K562 (cell line): Measurements from ENCODE around the gene NT5E. TPM values are rescaled to one million over a fixed set of nuclear protein-coding genes. Genes with fewer than 3 reads are reported as not detected.

Experiments
- ATAC-seq: fragments of 200-7000 bp; cut with Tn5 transposase; 3 replicates; pipeline ENCODE4 v1.9.1; 2020; ENCODE audit warnings: moderate library complexity
- BruUV-seq: library from RNA; stranded (reverse); fragments of 400-500 nt; replicated peaks from 2 replicates; lab custom pipeline; 2021; lab: Mats Ljungman, UMichigan
- CTCF ChIA-PET: fragments of 300-600 bp; formaldehyde crosslinking; extraction: SDS; loops from one replicate; lab custom pipeline; 2021; ENCODE audit warnings: low intra/inter-chr PET ratio; lab: Yijun Ruan, JAX
- POLR2A ChIA-PET: fragments of 300-600, 350-650 bp; sonication (Branson Sonifier 250); formaldehyde crosslinking; extraction: SDS; loops from one replicate; lab custom pipeline; 2021; ENCODE audit warnings: antibody characterized with exemption, inconsistent platforms; lab: Yijun Ruan, JAX
- DNase-seq, 4 experiments: peaks; one replicate each; pipeline versions ENCODE4 v3.0.0 to v3.0.0-alpha.2; 2011 to 2018; ENCODE audit warnings: low spot score in 3 of 4, mixed read lengths in 3 of 4; ENCODE audit errors: extremely low read depth in 1 of 4
- FAIRE-seq: peaks from 2 replicates; lab custom pipeline; 2011; peaks lifted over from hg19 to GRCh38; lab: Jason Lieb, UNC
- H2AFZ ChIP-seq: 2 replicates; pipeline ENCODE4 v1.6.0; 2011; ENCODE audit warnings: low read depth, low read length, control low read depth, inconsistent platforms
- H3K27ac ChIP-seq: fragments of 200-600 bp; 3 replicates; pipeline ENCODE4 v1.8.0; 2011; ENCODE audit warnings: low read depth, mild to moderate bottlenecking, control low read depth, inconsistent platforms, low read length, moderate library complexity, mixed read lengths; ENCODE audit errors: extremely low read depth
- H3K27me3 ChIP-seq, 2 experiments: fragments of 300-600 bp in 1 of 2; 2 replicates in 1 of 2; 3 replicates in 1 of 2; pipeline versions ENCODE4 v1.6.0 to v1.8.0; 2011; ENCODE audit warnings: inconsistent platforms in 2 of 2, low read length in 2 of 2, mild to moderate bottlenecking in 1 of 2, mixed read lengths in 1 of 2, moderate library complexity in 1 of 2; ENCODE audit not compliant: control insufficient read depth in 2 of 2, insufficient read depth in 2 of 2
- H3K36me3 ChIP-seq: fragments of 300-600 bp; 3 replicates; pipeline ENCODE4 v1.8.0; 2011; ENCODE audit warnings: mild to moderate bottlenecking, low read length, inconsistent platforms; ENCODE audit not compliant: control insufficient read depth, insufficient read depth
- H3K4me1 ChIP-seq, 2 experiments: fragments of 200-600 bp in 1 of 2; replicated peaks in 1 of 2; 2 replicates in 1 of 2; 3 replicates in 1 of 2; pipeline versions ENCODE4 v1.5.1 to v1.8.0; 2011; ENCODE audit warnings: inconsistent platforms in 2 of 2, low read length in 2 of 2, mild to moderate bottlenecking in 1 of 2, mixed read lengths in 1 of 2, moderate library complexity in 1 of 2; ENCODE audit not compliant: control insufficient read depth in 2 of 2, insufficient read depth in 2 of 2
- H3K4me2 ChIP-seq: 2 replicates; pipeline ENCODE4 v1.6.1; 2011; ENCODE audit warnings: low read length, control low read depth, inconsistent platforms, mixed read lengths; ENCODE audit not compliant: insufficient read depth
- H3K4me3 ChIP-seq: fragments of 200-600 bp; sonication (generic), shearing (Covaris generic); 2 replicates; pipeline ENCODE4 v1.5.1; 2016; ENCODE audit warnings: control low read depth, inconsistent platforms
- H3K79me2 ChIP-seq: fragments of 200-600 bp; 3 replicates; pipeline ENCODE4 v1.8.0; 2011; ENCODE audit warnings: low read length, inconsistent platforms; ENCODE audit not compliant: control insufficient read depth, insufficient read depth
- H3K9ac ChIP-seq, 2 experiments: 2 replicates each; pipeline versions ENCODE4 v1.6.0 to v1.6.1; 2011; ENCODE audit warnings: low read depth in 2 of 2, low read length in 2 of 2, control low read depth in 1 of 2, inconsistent platforms in 1 of 2, mild to moderate bottlenecking in 1 of 2, mixed read lengths in 1 of 2; ENCODE audit not compliant: insufficient read depth in 1 of 2
- H3K9me1 ChIP-seq: one replicate; pipeline ENCODE4 v1.6.0; 2011; ENCODE audit warnings: inconsistent platforms, mild to moderate bottlenecking, low read length, moderate library complexity; ENCODE audit not compliant: control insufficient read depth, insufficient read depth
- H3K9me3 ChIP-seq: replicated peaks from 2 replicates; pipeline ENCODE4 v1.5.1; 2011; ENCODE audit warnings: low read depth, low read length, inconsistent platforms; ENCODE audit not compliant: control insufficient read depth, insufficient read depth
- H4K20me1 ChIP-seq: replicated peaks from 2 replicates; pipeline ENCODE4 v1.6.1; 2011; ENCODE audit warnings: low read length, inconsistent platforms, mixed read lengths; ENCODE audit not compliant: control insufficient read depth, insufficient read depth
- AFF1 ChIP-seq, 2 experiments: fragments of 450-650 bp; IDR thresholded peaks; 2 replicates each; pipeline ENCODE4 v1.6.1; 2018; ENCODE audit warnings: mild to moderate bottlenecking in 2 of 2, low read depth in 1 of 2; ENCODE audit not compliant: partially characterized antibody in 2 of 2
- ATF6 ChIP-seq: sonication (generic); formaldehyde crosslinking; IDR thresholded peaks from 2 replicates; pipeline ENCODE4 v1.4.0; 2020; ENCODE audit warnings: mild to moderate bottlenecking, missing genetic modification reagents
- BCOR ChIP-seq: fragments of 450-650 bp; IDR thresholded peaks from 2 replicates; pipeline ENCODE4 v1.6.1; 2016
- CAMTA2 ChIP-seq: fragments of 250-450 bp; sonication (Bioruptor Pico); conservative IDR thresholded peaks from 2 replicates; pipeline ENCODE4 v1.5.1; 2022
- ETV5 ChIP-seq: sonication (generic); formaldehyde crosslinking; IDR thresholded peaks from 2 replicates; pipeline ENCODE4 v1.4.0; 2020; ENCODE audit warnings: low read depth, mild to moderate bottlenecking, missing genetic modification reagents
- HDGF ChIP-seq: fragments of 450-650 bp; IDR thresholded peaks from 2 replicates; pipeline ENCODE4 v1.6.1; 2016
- KDM1A ChIP-seq, 2 experiments: fragments of 450-650 bp; IDR thresholded peaks; 2 replicates each; pipeline ENCODE4 v1.6.1; 2016; ENCODE audit warnings: mild to moderate bottlenecking in 2 of 2
- NR2C2 ChIP-seq, 2 experiments: fragments of 200-800 bp in 1 of 2; sonication (Bioruptor generic) in 1 of 2; sonication (generic) in 1 of 2; formaldehyde crosslinking in 1 of 2; IDR thresholded peaks; 2 replicates each; pipeline versions ENCODE4 v1.6.1 to v1.8.0; 2016 to 2022; ENCODE audit warnings: mild to moderate bottlenecking in 1 of 2, missing compliant biosample characterization in 1 of 2, missing genetic modification characterization in 1 of 2, missing genetic modification reagents in 1 of 2
- RAD51 ChIP-seq: fragments of 450-650 bp; IDR thresholded peaks from 2 replicates; pipeline ENCODE4 v1.7.1; 2016; ENCODE audit warnings: low read depth, mild to moderate bottlenecking, borderline replicate concordance
- RFX1 ChIP-seq: fragments of 450-650 bp; IDR thresholded peaks from 2 replicates; pipeline ENCODE4 v1.6.1; 2016; ENCODE audit warnings: mild to moderate bottlenecking, moderate library complexity
- SREBF2 ChIP-seq: sonication (generic); formaldehyde crosslinking; IDR thresholded peaks from 2 replicates; pipeline ENCODE4 v1.4.0; 2020; ENCODE audit warnings: mild to moderate bottlenecking, missing genetic modification reagents
- UBTF ChIP-seq, 2 experiments: IDR thresholded peaks; 2 replicates each; pipeline ENCODE4 v1.6.1; 2012; ENCODE audit warnings: improper control_type of control experiment in 2 of 2, low read depth in 2 of 2, low read length in 2 of 2, borderline replicate concordance in 1 of 2
- XRCC3 ChIP-seq: fragments of 450-650 bp; IDR thresholded peaks from 2 replicates; pipeline ENCODE4 v1.6.1; 2017; ENCODE audit warnings: mild to moderate bottlenecking, moderate library complexity
- ZFPM2 ChIP-seq: fragments of 250-450 bp; sonication (Bioruptor Pico); IDR thresholded peaks from 2 replicates; pipeline ENCODE4 v1.5.1; 2022; ENCODE audit warnings: mild to moderate bottlenecking
- ZNF3 ChIP-seq: fragments of 250-450 bp; sonication (Bioruptor Pico); IDR thresholded peaks from 2 replicates; pipeline ENCODE4 v1.5.0; 2021; ENCODE audit warnings: mild to moderate bottlenecking, moderate library complexity
- WGBS: fragments of 100-300 bp; shearing (Covaris generic); methylation state at CpG from one replicate; pipeline ENCODE4 v1.1.6; 2016; ENCODE audit warnings: low coverage, mixed read lengths; ENCODE audit not compliant: insufficient coverage; ENCODE audit errors: missing lambda C conversion rate; 5-methylcytosine and 5-hydroxymethylcytosine counted together
- in situ Hi-C: fragments of 300-500 bp; cut with MboI; formaldehyde crosslinking; loops from 4 replicates; pipeline ENCODE4 v1.15.0; 2018; ENCODE audit warnings: inconsistent platforms, mixed read lengths
- intact Hi-C: fragments of 100-400 bp; cut with micrococcal nuclease; formaldehyde crosslinking; loops from 2 replicates; pipeline ENCODE4 v1.14.2; 2022
- polyA plus RNA-seq, 8 experiments: library from polyadenylated mRNA; depleted of rRNA in 4 of 8; stranded (reverse) in 5 of 8; unstranded in 3 of 8; fragments of >200 nt; fragmentation: Nextera tagmentation in 2 of 8; fragmentation: Illumina TruSeq in 1 of 8; extraction: Ambion mirVana in 2 of 8; extraction: Trizol in 1 of 8; gene quantifications; 2 replicates each; pipeline versions ENCODE4 v1.2.1 to v1.2.3, GENCODE V29; 2011 to 2014; ENCODE audit warnings: inconsistent platforms in 1 of 8, missing spikeins in 1 of 8
- total RNA-seq, 7 experiments: library from RNA; depleted of rRNA in 6 of 7; stranded (reverse); fragments of >200 nt in 6 of 7; fragmentation: Illumina TruSeq in 2 of 7; extraction: Trizol in 2 of 7; gene quantifications; 2 replicates each; pipeline versions ENCODE4 v1.2.1 to v1.2.3, GENCODE V29; 2011 to 2021; ENCODE audit warnings: low replicate concordance in 1 of 7

NT5E gene
- total and polyA plus RNA-seq, 9 of the 15 experiments (the other 6 are each of a cell fraction or from before 2014, with no cell fraction given), result 0.01 to 0.13 TPM; not detected in 7

- ATAC-seq, result no peak
- Histone ChIP-seq H3K27ac (no peak overlapping the region), H3K9me3 (no peaks in the 10 kb centered on the region), H4K20me1 (no peaks in the 10 kb centered on the region), H3K36me3 (no peaks in the 10 kb centered on the region), H2AFZ (no peak overlapping the region), H3K4me3 (no peak overlapping the region), H3K9me1 (peaks cover 3% of the 10 kb centered on the region), H3K4me2 (no peak overlapping the region), H3K27me3 (peaks cover 0 to 4% of the 10 kb centered on the region in 2 experiments; a peak in 2 of 5 replicates), H3K9ac (no peak overlapping the region), H3K4me1 (peaks cover 0 to 5% of the 10 kb centered on the region in 2 experiments; a peak in 2 of 5 replicates), H3K79me2 (no peaks in the 10 kb centered on the region)
- intact Hi-C loops, result no loop called here
- POLR2A ChIA-PET, result no interaction called here
- WGBS, result 24% methylated on average over 5 of the region's 5 CpGs
- CTCF ChIA-PET, result no interaction called here
- no peak for DNase-seq
- in situ Hi-C loops, result loop anchor here (10.0 kb wide), 1 partner anchor 130 kb away; no protein-coding TSS in a partner anchor
- no TSS peak for BruUV-seq
- no peak for FAIRE-seq
- TF ChIP-seq XRCC3, result no peak
- TF ChIP-seq ETV5 (CRISPR knock-in tag), result no peak
- no peak for TF ChIP-seq NR2C2 (CRISPR knock-in tag; IDR thresholded peaks at IDR 0.05)
- TF ChIP-seq NR2C2 (tag; IDR thresholded peaks at IDR 0.05), result no peak
- no peak for TF ChIP-seq ZNF3
- no peak for TF ChIP-seq AFF1 (IDR thresholded peaks at IDR 0.05; ENCODE audit: low read depth in 1 of 2, partially characterized antibody in 2 of 2)
- no peak for TF ChIP-seq RAD51
- no peak for TF ChIP-seq ATF6 (CRISPR knock-in tag)
- no peak for TF ChIP-seq HDGF
- no peak for TF ChIP-seq KDM1A (IDR thresholded peaks at IDR 0.05)
- TF ChIP-seq BCOR, result no peak
- no peak for TF ChIP-seq SREBF2 (CRISPR knock-in tag)
- no peak for TF ChIP-seq ZFPM2 (CRISPR knock-in tag)
- no peak for TF ChIP-seq UBTF (IDR thresholded peaks at IDR 0.05; ENCODE audit: borderline replicate concordance in 1 of 2, low read depth in 2 of 2, low read length in 2 of 2)
- no peak for TF ChIP-seq RFX1
- no peak for TF ChIP-seq CAMTA2 (CRISPR knock-in tag)
Measured at GRCh38 chr6:85484948-85485347, 35.1 kb downstream of the NT5E start.
